GM21529 (cell line): ENCODE data around the gene BMP10.

Experiments
- ATAC-seq: cut with Tn5 transposase; IDR thresholded peaks from one replicate; pipeline ENCODE4 v1.9.1; 2021; ENCODE audit not compliant: unreplicated experiment

BMP10 gene

GRCh38 chr2:68854476-68854875, 16.7 kb downstream of the BMP10 start:
- ATAC-seq: no peak

- ATAC-seq: no peak
Observed at GRCh38 chr2:68853915-68854314, 17.3 kb downstream of the BMP10 start.

GRCh38 chr2:68853035-68853434, 18.2 kb downstream of the BMP10 start:
- ATAC-seq: no peak

- no peak for ATAC-seq
Observed at GRCh38 chr2:68850524-68850923, 20.7 kb downstream of the BMP10 start.

GRCh38 chr2:68849579-68850030, 21.6 kb downstream of the BMP10 start:
- no peak for ATAC-seq

GRCh38 chr2:68847751-68848150, 23.4 kb downstream of the BMP10 start:
- no peak for ATAC-seq

- no peak for ATAC-seq
Observed at GRCh38 chr2:68846091-68846490, 25.1 kb downstream of the BMP10 start.

GRCh38 chr2:68845043-68845442, 26.2 kb downstream of the BMP10 start:
- no peak for ATAC-seq

GRCh38 chr2:68839260-68839833, 31.9 kb downstream of the BMP10 start:
- no peak for ATAC-seq

GRCh38 chr2:68838641-68839040, 32.6 kb downstream of the BMP10 start:
- no peak for ATAC-seq

GRCh38 chr2:68837861-68838341, 33.3 kb downstream of the BMP10 start:
- no peak for ATAC-seq

- ATAC-seq: no peak
Observed at GRCh38 chr2:68837164-68837860, 33.9 kb downstream of the BMP10 start.

GRCh38 chr2:68835621-68836020, 35.6 kb downstream of the BMP10 start:
- ATAC-seq: no peak

GRCh38 chr2:68834737-68835376, 36.3 kb downstream of the BMP10 start:
- ATAC-seq: no peak

- ATAC-seq: no peak
Observed at GRCh38 chr2:68833162-68833561, 38.0 kb downstream of the BMP10 start.

GRCh38 chr2:68832233-68832869, 38.8 kb downstream of the BMP10 start:
- peak; percentile 80 for ATAC-seq

GRCh38 chr2:68831686-68832232, 39.4 kb downstream of the BMP10 start:
- no peak for ATAC-seq

GRCh38 chr2:68829749-68830148, 41.4 kb downstream of the BMP10 start:
- no peak for ATAC-seq

GRCh38 chr2:68828887-68829708, 42.1 kb downstream of the BMP10 start:
- ATAC-seq: no peak

GRCh38 chr2:68827666-68828065, 43.5 kb downstream of the BMP10 start:
- ATAC-seq: no peak

- ATAC-seq: no peak
Observed at GRCh38 chr2:68825866-68826265, 45.3 kb downstream of the BMP10 start.
